Germinal center (tissue), 1 donor: Measurements from ENCODE around the gene SMS.
"Not testable (repeated sequence)": the region's sequence is repeated elsewhere in the genome, so short reads cannot be mapped to it uniquely, and the experiment has no call there.

Source experiments
- DNase-seq: peaks from one replicate; pipeline ENCODE4 v3.0.0; 2012; ENCODE audit warnings: mixed read lengths, low spot score

SMS gene

GRCh38 chrX:21952624-21953023 is 12.1 kb downstream of the SMS start:
- no peak for DNase-seq

- DNase-seq = not testable (repeated sequence)
Measured at GRCh38 chrX:21953195-21953830, 12.8 kb downstream of the SMS start.

GRCh38 chrX:21955403-21956189 is 15.1 kb downstream of the SMS start:
- DNase-seq = no peak

GRCh38 chrX:21956783-21957182 is 16.3 kb downstream of the SMS start:
- no peak for DNase-seq

GRCh38 chrX:21958187-21958586 is 17.7 kb downstream of the SMS start:
- DNase-seq = no peak

GRCh38 chrX:21958916-21959315 is 18.4 kb downstream of the SMS start:
- no peak for DNase-seq

- DNase-seq = peak; percentile 4
Measured at GRCh38 chrX:21959362-21960051, 19.0 kb downstream of the SMS start.

- DNase-seq = no peak
Measured at GRCh38 chrX:21960569-21961541, 20.3 kb downstream of the SMS start.

- DNase-seq = no peak
Measured at GRCh38 chrX:21962361-21962760, 21.9 kb downstream of the SMS start.

GRCh38 chrX:21963269-21963668 is 22.8 kb downstream of the SMS start:
- DNase-seq = no peak

GRCh38 chrX:21963731-21964405 is 23.4 kb downstream of the SMS start:
- no peak for DNase-seq

GRCh38 chrX:21966866-21967265 is 26.4 kb downstream of the SMS start:
- no peak for DNase-seq

GRCh38 chrX:21968333-21968732 is 27.8 kb downstream of the SMS start:
- no peak for DNase-seq

- no peak for DNase-seq
Measured at GRCh38 chrX:21970326-21970725, 29.8 kb downstream of the SMS start.

GRCh38 chrX:21972046-21972445 is 31.5 kb downstream of the SMS start:
- no peak for DNase-seq

- DNase-seq = no peak
Measured at GRCh38 chrX:21972721-21973120, 32.2 kb downstream of the SMS start.

GRCh38 chrX:21973321-21974010 is 33.0 kb downstream of the SMS start:
- no peak for DNase-seq

- no peak for DNase-seq
Measured at GRCh38 chrX:21974011-21974385, 33.5 kb downstream of the SMS start.

- DNase-seq = no peak
Measured at GRCh38 chrX:21975242-21975641, 34.7 kb downstream of the SMS start.

GRCh38 chrX:21975812-21976211 is 35.3 kb downstream of the SMS start:
- DNase-seq = no peak

GRCh38 chrX:21978346-21978745 is 37.8 kb downstream of the SMS start:
- DNase-seq = no peak
